Measurements from ENCODE around the gene HBP1. TPM values are rescaled to one million over a fixed set of nuclear protein-coding genes. Genes with fewer than 3 reads are reported as not detected.

The HBP1 gene
- total RNA-seq, 1 experiment from 2014 or later = 31.0 TPM

DNA sequence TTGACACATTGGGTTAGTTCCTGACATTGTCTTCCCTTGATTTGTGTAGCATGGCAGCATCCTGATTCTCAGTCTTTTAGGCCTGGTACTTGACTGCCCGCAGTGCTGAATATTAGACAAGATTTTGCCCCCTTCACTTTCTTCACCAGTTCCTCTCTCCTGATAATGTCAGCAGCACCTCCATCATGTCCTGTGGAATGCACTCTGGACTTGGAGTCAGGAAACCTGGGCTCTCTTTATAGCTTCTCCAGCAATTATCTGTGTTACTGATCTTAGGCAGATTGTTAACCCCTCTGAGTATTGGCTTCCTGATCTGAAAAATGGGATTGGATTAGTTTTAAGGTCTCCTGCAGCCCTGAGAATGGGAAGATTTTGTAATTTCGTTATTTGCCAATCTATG lies 19.0 kb downstream of the HBP1 start:
- CTCF ChIA-PET = no interaction called here

DNA sequence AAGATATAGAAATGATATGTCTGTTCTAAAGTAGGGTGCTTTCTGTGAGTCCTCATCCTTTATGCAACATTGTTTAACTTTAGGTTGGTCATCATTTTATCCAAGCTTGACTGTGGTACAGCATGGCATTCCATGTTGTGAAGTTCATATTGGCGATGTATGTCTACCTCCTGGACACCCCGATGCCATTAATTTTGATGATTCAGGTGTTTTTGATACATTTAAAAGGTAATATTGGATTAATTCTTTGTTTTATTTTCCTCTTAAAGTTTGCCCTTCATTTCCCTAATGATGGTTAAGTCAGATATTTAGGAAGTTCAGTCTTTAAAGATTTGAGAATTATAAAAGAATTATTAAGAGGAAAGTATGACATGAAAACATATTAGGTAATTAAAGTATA lies 21.3 kb downstream of the HBP1 start:
- TF ChIP-seq CBFB (CRISPR knock-in tag; IDR thresholded peaks at IDR 0.05; ENCODE audit: low read depth) (no peak), TP53 (CRISPR knock-in tag; IDR thresholded peaks at IDR 0.05) (no peak), TEAD1 (CRISPR knock-in tag; IDR thresholded peaks at IDR 0.05) (no peak), ZNF317 (CRISPR knock-in tag; IDR thresholded peaks at IDR 0.05; ENCODE audit: borderline replicate concordance, low read depth) (no peak)
- TF ChIP-seq, protein P1, sequence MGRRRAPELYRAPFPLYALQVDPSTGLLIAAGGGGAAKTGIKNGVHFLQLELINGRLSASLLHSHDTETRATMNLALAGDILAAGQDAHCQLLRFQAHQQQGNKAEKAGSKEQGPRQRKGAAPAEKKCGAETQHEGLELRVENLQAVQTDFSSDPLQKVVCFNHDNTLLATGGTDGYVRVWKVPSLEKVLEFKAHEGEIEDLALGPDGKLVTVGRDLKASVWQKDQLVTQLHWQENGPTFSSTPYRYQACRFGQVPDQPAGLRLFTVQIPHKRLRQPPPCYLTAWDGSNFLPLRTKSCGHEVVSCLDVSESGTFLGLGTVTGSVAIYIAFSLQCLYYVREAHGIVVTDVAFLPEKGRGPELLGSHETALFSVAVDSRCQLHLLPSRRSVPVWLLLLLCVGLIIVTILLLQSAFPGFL (CRISPR knock-in tag; IDR thresholded peaks at IDR 0.05; ENCODE audit: borderline replicate concordance) = no peak
- ChIA-PET CTCF (no interaction called here), POLR2A (no interaction called here)
- no peaks in the 10 kb centered on the region for H3K9me3 Mint-ChIP-seq
- no peak overlapping the region for H3K4me3 Mint-ChIP-seq
- H3K27me3 Mint-ChIP-seq (ENCODE audit: low read depth) = no peaks in the 10 kb centered on the region
- H3K27ac Mint-ChIP-seq = no peak overlapping the region
- H3K4me1 Mint-ChIP-seq = no peaks in the 10 kb centered on the region
- DNase-seq (ENCODE audit: low spot score) (no peak), ATAC-seq (no peak)
- H3K36me3 Mint-ChIP-seq = peaks cover 39% of the 10 kb centered on the region

More for the DNA sequence above, 19.0 kb downstream of the HBP1 start:
- no peaks in the 10 kb centered on the region for H3K4me1 Mint-ChIP-seq
- no peak for TF ChIP-seq EMX1 (CRISPR knock-in tag; IDR thresholded peaks at IDR 0.05)
- no peak for TF ChIP-seq OVOL2 (CRISPR knock-in tag; IDR thresholded peaks at IDR 0.05; ENCODE audit: borderline replicate concordance)
- TF ChIP-seq TEAD4 (CRISPR knock-in tag; IDR thresholded peaks at IDR 0.05) = no peak
- TF ChIP-seq, protein P2, sequence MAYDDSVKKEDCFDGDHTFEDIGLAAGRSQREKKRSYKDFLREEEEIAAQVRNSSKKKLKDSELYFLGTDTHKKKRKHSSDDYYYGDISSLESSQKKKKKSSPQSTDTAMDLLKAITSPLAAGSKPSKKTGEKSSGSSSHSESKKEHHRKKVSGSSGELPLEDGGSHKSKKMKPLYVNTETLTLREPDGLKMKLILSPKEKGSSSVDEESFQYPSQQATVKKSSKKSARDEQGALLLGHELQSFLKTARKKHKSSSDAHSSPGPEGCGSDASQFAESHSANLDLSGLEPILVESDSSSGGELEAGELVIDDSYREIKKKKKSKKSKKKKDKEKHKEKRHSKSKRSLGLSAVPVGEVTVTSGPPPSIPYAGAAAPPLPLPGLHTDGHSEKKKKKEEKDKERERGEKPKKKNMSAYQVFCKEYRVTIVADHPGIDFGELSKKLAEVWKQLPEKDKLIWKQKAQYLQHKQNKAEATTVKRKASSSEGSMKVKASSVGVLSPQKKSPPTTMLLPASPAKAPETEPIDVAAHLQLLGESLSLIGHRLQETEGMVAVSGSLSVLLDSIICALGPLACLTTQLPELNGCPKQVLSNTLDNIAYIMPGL (CRISPR knock-in tag; IDR thresholded peaks at IDR 0.05) = no peak
- TF ChIP-seq PRRX2 (CRISPR knock-in tag; IDR thresholded peaks at IDR 0.05) = no peak
- TF ChIP-seq, protein P3, sequence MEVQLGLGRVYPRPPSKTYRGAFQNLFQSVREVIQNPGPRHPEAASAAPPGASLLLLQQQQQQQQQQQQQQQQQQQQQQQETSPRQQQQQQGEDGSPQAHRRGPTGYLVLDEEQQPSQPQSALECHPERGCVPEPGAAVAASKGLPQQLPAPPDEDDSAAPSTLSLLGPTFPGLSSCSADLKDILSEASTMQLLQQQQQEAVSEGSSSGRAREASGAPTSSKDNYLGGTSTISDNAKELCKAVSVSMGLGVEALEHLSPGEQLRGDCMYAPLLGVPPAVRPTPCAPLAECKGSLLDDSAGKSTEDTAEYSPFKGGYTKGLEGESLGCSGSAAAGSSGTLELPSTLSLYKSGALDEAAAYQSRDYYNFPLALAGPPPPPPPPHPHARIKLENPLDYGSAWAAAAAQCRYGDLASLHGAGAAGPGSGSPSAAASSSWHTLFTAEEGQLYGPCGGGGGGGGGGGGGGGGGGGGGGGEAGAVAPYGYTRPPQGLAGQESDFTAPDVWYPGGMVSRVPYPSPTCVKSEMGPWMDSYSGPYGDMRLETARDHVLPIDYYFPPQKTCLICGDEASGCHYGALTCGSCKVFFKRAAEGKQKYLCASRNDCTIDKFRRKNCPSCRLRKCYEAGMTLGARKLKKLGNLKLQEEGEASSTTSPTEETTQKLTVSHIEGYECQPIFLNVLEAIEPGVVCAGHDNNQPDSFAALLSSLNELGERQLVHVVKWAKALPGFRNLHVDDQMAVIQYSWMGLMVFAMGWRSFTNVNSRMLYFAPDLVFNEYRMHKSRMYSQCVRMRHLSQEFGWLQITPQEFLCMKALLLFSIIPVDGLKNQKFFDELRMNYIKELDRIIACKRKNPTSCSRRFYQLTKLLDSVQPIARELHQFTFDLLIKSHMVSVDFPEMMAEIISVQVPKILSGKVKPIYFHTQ (CRISPR knock-in tag; IDR thresholded peaks at IDR 0.05) = no peak
- TF ChIP-seq, protein P4, sequence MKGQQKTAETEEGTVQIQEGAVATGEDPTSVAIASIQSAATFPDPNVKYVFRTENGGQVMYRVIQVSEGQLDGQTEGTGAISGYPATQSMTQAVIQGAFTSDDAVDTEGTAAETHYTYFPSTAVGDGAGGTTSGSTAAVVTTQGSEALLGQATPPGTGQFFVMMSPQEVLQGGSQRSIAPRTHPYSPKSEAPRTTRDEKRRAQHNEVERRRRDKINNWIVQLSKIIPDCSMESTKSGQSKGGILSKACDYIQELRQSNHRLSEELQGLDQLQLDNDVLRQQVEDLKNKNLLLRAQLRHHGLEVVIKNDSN (CRISPR knock-in tag; IDR thresholded peaks at IDR 0.05) = no peak
- no peak for TF ChIP-seq ZNF671 (CRISPR knock-in tag; IDR thresholded peaks at IDR 0.05)
- TF ChIP-seq, protein P5, sequence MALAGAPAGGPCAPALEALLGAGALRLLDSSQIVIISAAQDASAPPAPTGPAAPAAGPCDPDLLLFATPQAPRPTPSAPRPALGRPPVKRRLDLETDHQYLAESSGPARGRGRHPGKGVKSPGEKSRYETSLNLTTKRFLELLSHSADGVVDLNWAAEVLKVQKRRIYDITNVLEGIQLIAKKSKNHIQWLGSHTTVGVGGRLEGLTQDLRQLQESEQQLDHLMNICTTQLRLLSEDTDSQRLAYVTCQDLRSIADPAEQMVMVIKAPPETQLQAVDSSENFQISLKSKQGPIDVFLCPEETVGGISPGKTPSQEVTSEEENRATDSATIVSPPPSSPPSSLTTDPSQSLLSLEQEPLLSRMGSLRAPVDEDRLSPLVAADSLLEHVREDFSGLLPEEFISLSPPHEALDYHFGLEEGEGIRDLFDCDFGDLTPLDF (CRISPR knock-in tag; IDR thresholded peaks at IDR 0.05) = no peak
- no peak for TF ChIP-seq NR2C2 (CRISPR knock-in tag; IDR thresholded peaks at IDR 0.05)
- TF ChIP-seq RELA (CRISPR knock-in tag; IDR thresholded peaks at IDR 0.05; ENCODE audit: borderline replicate concordance) = no peak
- TF ChIP-seq, protein P6, sequence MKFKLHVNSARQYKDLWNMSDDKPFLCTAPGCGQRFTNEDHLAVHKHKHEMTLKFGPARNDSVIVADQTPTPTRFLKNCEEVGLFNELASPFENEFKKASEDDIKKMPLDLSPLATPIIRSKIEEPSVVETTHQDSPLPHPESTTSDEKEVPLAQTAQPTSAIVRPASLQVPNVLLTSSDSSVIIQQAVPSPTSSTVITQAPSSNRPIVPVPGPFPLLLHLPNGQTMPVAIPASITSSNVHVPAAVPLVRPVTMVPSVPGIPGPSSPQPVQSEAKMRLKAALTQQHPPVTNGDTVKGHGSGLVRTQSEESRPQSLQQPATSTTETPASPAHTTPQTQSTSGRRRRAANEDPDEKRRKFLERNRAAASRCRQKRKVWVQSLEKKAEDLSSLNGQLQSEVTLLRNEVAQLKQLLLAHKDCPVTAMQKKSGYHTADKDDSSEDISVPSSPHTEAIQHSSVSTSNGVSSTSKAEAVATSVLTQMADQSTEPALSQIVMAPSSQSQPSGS (CRISPR knock-in tag; IDR thresholded peaks at IDR 0.05; ENCODE audit: borderline replicate concordance, low read depth) = no peak
- TF ChIP-seq, protein P7, sequence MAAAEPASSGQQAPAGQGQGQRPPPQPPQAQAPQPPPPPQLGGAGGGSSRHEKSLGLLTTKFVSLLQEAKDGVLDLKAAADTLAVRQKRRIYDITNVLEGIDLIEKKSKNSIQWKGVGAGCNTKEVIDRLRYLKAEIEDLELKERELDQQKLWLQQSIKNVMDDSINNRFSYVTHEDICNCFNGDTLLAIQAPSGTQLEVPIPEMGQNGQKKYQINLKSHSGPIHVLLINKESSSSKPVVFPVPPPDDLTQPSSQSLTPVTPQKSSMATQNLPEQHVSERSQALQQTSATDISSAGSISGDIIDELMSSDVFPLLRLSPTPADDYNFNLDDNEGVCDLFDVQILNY (CRISPR knock-in tag; IDR thresholded peaks at IDR 0.05) = no peak
- no peak for ATAC-seq
- peaks cover 50% of the 10 kb centered on the region for H3K36me3 Mint-ChIP-seq
- POLR2A ChIA-PET = no interaction called here
- no peaks in the 10 kb centered on the region for H3K9me3 Mint-ChIP-seq
- H3K27me3 Mint-ChIP-seq (ENCODE audit: low read depth) = no peaks in the 10 kb centered on the region
- no peak for DNase-seq (ENCODE audit: low spot score)
- H3K4me3 Mint-ChIP-seq = no peak overlapping the region
- H3K27ac Mint-ChIP-seq = no peak overlapping the region
